HG03521 (cell line): Measurements from ENCODE around the gene FLT3LG.
A peak's percentile ranks its signal among the peaks of the same experiment; 100 is the strongest.

ENCODE experiments used
- ATAC-seq: cut with Tn5 transposase; IDR thresholded peaks from one replicate; pipeline ENCODE4 v1.9.1; 2021; ENCODE audit warnings: mild to moderate bottlenecking, moderate library complexity; ENCODE audit not compliant: unreplicated experiment

The FLT3LG gene, protein sequence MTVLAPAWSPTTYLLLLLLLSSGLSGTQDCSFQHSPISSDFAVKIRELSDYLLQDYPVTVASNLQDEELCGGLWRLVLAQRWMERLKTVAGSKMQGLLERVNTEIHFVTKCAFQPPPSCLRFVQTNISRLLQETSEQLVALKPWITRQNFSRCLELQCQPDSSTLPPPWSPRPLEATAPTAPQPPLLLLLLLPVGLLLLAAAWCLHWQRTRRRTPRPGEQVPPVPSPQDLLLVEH

DNA sequence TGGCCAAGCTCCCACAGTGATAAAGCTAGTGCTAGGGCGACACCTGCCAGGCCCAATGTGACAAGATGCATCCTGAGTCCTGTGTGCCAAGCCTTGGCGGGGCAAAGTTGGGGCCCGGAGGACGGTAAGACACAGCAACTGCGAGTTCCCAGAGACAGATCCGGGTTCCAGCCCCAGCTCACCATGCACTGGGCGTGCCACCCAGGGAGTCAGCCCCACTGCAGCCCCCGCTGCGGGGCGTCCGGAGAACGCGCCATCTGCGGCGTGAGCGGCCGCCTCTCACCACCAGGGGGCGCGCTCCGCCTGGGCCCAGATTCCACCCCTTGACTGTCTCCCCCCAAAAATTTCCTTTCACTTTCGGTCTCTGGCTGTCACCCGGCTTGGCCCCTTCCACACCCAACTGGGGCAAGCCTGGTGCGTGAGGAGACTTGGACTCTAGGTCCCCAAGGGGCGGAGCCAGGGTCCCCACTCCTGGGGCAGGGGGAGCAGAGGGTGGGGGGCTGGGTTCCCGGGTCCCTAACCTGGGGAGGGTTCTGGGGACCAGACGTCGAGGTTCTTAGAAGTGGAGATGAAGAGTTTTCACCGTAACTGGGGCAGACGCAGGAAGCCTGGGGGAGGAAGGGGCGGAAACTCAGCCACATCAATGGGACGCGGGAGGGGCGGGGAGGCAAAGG lies at the start of gene FLT3LG:
TSS of gene FLT3LG (plus strand) at position 348 of the 674 bp plus-strand sequence. CDS start 425 bp downstream, outside the sequence.
- ATAC-seq = peak; percentile 43

DNA sequence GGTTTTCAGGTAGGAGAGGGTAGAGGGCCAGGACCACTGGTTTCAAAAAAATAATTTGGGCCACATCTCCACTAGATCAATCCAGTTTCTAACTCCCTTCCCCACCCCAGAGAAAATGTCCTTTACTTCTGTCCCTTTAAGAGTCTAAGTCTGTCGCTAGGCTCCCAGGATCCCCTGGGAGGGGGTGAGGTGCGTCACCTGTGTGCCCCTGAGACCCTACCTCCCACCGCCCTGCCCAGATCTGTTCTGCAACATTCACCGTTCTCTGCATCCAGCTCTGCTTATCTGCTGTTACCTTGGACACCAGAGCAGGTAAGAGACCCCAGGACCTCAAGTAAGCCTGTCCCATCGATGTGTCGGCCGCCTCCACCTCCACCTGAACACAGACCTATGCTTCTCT lies 48.8 kb upstream of the FLT3LG start, which contains the start of gene GFY:
TSS of gene GFY (plus strand) at position 211 of the 400 bp plus-strand sequence. CDS start 1,043 bp downstream, outside the sequence.
- ATAC-seq = no peak

DNA sequence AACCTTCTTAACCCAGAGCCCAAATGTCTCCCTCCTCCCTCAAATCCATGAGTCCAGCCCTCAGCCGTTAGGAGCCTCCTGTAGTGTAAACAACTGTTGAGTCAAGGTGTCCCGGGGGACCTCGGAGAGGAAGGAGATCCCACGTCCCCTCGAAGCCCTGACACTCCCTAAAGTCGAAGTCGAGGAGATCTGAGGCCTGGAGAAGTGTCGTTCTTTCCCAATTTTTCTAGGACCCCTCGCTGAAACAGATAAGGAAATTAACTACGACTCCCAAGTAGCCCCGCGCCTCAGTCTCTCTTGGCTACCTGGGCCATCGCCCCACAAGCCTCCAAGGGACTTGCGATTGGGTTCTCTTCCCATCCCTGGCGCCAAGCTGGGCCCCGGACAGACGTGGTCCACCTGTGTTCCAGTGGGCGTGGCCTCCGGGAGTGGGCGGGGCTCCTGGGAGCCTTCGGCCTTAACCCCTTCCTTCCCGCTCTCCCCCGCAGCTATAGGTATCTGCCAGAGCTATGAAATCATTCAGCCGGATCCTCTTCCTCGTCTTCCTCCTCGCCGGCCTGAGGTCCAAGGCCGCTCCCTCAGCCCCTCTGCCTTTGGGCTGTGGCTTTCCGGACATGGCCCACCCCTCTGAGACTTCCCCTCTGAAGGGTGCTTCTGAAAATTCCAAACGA lies 48.0 kb upstream of the FLT3LG start:
- no peak for ATAC-seq

DNA sequence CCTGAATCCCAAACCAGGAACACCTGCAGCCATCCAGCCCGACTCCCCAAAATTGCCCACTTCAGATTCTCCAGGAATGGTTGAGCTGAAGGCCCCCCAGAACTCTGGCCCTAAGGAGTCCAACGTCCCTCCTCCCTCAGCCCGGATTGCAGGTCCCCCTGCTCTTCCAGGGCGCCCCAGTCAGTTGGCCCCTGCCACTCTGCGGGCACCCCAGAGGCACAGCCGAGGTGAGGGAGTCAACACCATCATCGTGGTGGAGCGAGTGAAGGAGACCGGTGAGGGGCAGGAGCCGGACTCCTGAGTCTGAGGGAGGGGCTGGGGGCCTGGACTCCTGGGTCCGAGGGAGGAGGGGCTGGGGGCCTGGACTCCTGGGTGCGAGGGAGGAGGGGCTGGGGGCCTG lies 46.7 kb upstream of the FLT3LG start:
- no peak for ATAC-seq

DNA sequence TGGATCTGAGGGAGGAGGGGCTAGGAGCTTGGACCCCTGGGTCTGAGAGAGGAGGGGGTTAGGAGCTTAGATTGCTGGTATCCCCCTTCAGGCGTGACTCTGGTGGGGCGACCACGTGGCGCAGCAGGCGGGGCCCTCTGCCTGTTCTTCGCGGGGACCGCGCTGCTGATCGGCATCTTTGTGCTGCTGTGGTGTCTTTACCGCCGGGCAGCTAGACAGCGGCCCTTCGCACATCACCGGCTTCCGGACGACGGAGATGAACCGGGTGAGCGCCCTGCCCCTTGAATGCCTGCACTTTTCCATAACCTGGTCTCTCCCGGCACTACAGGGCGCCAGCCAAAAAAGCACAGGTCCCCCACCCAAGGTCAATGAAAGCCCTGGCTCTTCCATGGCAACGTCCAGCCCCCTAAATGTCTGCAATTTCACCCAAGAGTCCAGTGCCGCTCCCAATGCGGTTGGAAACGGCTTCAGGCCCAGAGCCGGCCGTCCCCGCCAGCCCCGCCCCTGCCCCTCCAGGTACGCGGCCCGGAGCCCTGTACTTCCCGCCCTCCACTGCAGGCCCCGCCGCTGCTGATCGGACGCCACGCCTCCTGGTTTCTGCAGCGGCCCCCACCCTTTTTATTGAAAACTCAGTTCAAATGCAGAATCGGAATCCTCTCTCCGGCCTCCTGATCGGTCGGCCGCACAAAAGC lies 46.0 kb upstream of the FLT3LG start:
- ATAC-seq = no peak

DNA sequence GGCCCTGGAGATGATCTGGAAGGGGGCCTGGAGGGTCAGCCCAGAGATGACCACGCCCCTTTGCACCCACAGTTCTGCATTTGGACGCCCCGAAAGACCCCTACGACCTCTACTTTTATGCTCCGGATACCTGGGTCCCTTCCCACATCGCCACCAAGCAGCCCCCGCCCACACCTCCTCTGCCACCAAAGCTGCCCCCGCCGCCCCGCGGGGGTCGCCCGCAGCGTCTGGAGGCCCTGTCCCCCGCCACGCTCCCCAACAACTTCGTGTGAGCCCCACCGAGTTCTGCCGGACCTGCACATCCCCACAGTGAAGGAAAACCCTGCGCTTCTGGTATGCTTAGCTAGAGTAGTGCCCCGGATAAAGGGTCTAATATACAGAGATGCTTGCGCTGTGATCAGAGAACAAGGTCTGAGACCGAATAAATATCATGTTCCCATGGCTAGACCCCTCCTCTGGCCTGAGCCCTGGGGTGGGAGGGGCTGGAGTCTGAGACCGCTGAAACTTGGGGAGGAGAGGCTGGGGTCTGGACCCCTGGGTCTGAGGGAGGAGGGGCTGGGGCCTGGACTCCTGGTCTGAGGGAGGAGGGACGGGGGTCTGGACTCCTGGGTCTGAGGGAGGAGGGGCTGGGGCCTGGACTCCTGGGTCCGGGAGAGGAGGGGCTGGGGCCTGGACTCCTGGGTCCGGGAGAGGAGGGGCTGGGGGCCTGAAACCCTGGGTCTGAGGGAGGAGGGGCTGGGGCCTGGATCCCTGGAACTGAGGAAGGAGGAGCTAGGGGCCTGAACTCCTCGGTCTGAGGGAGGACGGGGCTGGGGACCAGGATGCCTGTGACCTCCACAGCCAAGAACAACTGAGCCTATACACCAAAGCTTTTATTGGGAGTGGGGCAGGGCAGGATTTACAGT lies 45.2 kb upstream of the FLT3LG start:
- ATAC-seq = no peak

DNA sequence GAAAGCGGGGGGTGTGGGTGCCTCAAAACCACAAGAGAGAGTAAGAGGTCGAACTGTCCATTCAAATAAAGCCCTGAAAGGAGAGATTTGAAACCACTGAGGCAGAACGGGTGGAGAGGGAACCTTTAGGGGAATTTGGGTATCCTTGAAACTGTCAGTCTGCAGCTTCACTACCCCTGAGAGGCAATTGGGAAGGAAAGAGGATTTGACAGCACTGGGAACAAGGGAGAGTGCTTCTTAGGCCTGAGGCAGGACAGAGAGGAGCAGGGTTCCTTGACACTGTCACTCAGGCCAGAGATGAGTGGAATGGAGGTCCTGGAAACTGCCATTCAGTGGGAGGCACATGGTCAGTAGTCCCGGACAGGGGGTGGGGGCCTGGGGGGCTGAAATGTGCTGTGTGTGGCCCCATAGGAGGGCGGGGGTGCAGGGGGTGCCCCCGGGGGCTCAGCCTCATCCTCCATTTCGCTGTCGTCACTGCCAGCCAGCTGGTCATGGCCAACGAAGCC lies 43.8 kb upstream of the FLT3LG start:
- no peak for ATAC-seq

DNA sequence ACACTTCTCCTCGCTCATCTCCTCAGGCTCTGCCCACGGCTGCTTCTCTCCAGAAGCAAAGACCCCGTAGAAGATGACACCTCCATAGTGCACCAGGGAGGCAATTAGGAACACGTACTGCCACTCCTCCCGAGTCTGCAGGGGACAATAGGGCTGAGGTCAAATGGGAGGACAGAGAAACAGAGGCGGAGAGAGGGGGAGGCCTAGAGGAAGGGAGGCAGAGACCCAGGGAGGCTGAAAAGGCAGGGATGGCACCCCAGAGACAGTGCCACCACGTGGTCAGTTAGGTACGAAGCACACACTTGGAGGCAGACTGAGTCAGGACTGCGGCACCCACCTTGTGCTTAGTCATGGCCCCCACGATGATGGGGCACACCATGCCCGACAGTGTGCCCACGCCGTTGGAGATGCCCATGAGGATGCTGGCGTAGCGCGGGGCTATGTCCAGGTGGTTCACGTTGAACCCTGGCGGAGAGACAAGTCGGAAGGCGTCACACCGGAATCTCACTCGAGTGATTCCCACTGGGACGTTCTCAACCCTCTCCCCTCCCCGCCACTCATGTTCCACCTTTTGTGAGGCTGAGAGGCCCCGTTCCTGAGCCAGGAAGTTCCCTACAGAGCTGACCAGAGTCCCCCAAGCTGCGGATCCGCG lies 43.2 kb upstream of the FLT3LG start:
- no peak for ATAC-seq

DNA sequence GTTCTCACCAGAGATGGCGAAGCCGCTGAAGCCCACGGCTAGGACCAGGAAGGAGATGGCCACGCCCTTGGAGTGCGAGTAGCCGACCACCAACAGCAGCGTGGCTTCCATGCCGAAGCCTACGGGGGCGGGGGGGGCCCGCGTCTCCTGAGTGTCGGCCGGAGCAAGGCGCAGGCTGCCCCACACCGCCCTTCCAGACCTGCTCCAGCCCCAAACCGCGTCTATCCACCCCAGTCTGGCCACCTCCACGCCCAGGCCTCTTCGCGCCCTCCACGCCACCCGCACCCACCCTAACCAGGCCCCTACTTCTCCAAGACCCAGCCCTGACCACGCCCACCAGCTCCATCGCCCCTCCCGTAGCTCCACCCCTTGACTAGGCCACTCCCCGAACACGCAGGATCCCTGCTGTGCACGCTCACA lies 42.7 kb upstream of the FLT3LG start:
- no peak for ATAC-seq

DNA sequence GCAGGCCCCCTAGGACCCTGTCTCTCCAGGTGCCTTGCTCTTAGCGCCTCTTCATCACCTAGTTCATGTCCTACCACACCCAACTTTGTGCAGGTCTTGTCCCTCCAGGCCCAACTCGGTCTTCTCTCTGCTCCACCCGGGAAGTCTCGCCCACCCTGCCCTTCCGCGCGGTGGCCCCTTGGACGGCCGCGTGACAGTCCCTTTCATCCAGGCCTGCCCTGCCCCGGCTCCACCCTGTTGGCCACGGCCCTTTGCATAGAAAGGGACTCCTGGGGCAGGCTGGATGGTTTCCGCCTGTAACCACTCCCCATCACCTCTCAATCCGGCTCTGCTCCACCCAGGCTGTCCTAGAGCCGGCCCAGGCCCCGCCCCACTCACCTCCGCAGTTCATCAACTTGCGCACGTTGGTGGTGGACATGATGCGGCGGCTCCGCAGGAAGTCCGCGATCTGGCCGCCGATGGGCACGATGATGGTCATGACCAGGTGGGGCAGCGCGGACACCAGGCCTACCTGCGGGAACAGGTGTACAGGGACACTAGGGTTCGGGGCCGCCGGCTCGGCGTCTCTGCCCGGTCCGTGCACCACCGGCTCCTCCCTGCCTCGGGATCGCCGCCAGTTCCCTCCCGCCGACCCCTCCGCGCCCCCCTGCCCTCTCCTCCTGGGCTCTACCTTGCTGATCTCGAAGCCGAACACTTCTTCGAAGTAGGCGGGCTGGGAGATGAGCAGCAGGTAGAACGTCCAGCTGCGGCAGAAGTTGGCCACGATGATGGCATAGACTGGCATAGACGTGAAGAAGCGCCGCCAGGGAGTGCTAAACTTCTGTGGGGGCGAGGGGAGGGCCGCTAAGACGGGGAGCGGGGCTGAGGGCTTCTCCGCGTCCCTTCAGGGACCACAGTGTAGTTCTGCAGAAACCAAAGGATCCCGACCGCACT lies 41.6 kb upstream of the FLT3LG start:
- ATAC-seq = no peak

DNA sequence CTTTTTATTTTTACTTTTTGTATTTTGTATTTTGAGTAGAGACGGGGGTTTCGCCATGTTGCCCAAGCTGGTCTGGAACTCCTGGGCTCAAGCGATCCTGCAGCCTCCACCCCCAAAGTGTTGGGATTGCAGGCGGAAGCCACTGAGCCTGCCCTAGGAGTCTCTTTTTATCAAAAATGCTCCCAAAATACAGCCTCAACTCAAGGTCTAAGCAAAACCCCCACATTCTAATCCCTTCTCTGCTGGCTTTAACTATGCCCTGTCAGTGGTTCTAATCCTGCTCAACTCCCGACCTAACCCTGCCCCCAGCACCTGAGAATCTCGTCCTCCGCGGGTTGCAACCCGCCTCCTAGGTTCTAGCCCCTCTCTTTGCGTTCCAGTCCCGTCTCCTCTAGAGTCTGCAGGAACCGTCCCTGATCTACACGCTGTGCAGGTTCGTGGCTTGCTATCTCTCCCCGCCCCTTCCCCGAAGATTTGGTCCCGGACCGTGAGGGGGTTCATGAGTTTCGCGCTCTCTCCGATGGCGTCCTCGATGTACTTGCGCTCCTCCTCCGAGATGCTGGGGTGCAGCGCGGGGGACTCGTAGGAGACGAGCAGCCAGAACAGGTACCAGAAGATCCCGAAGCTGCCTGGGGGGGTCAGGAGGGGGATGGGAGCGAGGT lies 40.6 kb upstream of the FLT3LG start:
- no peak for ATAC-seq

DNA sequence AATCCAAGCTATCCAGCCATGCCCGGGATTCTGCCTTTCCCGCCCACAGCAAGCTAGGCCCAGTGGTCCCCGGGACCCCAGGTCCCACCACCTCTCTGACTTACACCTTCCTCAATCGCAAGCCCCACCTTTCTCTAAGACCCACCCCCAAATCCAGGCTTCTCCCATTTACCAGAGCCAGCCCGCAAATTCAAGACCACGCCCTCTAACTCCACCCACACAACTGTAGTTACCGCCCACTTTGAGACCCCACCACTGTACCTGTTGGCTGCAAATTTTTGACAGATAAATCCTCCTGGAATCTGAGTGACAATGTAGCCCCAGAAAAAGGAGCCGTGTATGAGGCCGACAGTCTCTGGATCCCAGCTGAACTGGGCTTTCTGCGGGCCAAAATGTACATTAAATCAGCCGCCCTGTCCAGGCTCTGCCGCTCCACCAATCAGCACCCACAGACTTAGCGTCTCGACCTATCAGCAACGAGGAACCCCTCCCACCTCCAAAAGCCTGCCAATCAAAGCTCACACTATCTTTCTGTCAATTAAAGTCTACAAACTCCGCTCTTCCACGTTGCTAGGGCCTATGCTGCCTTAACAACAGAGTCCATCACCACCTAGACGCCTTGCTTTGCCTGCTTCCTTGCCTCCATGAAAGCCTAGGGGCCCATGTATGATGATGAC lies 39.0 kb upstream of the FLT3LG start:
- ATAC-seq = no peak

DNA sequence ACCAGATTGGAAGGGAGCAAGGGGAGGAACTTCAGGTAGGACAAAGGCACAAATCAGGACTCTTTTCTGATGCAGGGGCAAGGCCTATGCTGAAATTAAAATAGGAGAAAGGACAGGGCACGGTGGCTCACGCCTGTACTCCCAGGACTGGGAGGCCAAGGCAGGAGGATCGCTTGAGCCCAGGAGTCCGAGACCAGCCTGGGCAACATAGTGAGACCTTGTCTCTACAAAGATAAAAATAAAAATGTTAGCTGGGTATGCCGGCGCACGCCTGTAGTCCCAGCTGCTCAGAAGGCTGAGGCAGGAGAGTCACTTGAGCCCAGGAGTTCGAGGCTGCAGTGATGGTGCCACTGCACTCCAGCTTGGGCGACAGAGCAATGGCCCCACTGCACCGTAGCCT lies 38.3 kb upstream of the FLT3LG start:
- ATAC-seq = no peak

DNA sequence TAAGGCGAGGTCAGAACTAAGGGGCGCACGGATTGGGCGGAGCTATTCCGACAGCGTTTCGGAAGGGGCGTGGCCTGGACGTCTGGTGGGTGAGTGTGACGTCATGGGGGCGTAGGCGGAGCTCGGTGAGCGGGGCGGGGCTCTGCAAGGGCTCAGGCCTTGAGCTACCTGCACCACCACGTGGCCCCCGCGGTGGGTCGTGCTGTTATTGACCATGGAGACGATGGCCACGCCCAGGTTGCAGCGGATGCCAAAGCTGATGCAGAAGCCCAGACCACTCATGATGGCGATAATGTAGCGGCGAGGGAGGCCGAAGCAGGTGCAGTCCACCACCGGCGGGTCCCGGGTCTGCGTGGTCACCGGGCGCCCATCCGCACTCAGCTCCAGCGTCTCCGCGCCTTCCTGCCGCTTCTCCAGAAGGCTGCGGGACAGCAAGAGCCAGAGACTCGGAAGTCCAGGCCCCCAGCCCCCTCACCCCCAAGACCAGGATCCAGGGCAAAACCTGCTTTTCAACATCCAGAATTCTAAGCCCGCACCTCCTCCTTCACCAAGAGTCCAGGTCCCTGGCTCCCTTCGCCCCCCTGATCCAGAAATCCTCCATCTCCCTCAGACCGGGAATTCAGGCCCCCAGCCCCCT lies 37.5 kb upstream of the FLT3LG start:
- ATAC-seq = no peak

DNA sequence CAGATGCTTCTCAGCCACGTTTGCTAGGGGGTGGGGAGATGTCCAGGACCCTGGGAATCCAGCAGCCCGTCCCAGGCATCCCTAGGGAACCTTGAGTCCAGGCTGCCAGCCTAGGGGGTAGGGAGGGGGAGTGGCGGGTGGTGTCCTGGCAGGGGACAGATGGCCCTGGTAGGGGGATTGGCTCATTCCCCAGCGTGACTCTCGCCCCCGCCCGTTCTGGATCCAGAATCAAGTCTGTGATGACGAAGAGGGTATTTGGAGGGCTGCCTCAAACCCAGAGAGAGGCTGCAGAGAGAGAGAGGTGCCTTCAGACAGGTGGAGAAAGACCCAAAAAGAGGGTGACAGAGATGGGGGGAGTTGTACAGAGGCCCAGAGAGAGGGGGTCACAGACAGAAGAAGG lies 36.8 kb upstream of the FLT3LG start:
- no peak for ATAC-seq

DNA sequence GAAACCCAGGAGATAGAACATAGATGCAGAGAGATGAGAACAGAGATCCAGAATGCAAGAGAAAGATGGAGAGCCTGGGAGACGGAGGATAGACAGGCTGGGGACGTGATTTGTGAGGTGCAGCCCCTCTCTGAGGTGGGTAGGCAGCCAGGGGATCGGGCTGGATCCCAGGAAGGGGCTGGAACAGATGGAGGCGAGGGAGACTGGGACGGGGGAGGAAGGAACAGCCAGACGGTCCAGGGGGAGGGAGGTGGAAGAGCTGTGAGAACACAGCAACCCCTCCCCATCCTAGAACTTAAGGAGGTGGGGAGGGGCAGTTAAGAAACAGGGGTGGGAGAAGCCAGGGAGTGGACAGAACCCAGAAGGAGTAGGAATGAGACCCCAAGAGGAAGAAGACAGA lies 35.8 kb upstream of the FLT3LG start:
- ATAC-seq = no peak

DNA sequence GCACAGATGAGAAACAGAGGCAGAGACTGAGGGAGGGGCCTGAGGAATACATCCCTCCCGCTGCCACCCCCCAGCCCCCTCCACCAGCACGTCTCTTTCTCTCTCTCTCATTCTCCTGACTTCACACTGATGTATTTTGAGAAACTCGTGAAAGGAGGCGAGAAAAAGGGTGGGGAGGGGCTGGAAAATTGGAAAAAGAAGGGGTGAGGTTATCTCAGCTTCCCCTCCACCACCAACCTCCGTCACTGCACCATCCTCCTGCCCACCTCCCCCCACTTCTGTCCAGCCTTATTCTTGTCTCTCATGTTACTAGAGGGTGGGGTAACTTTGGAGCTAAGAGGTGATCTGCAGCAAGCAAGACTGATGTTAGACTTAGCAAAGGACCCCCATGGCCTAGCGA lies 34.2 kb upstream of the FLT3LG start:
- ATAC-seq = no peak
